Karpas-422 (cell line): ENCODE measurements around the gene RACK1. TPM values are rescaled to one million over a fixed set of nuclear protein-coding genes. Genes with fewer than 3 reads are reported as not detected.
A peak's percentile ranks its signal among the peaks of the same experiment; 100 is the strongest.
"Not testable (repeated sequence)": the region's sequence is repeated elsewhere in the genome, so short reads cannot be mapped to it uniquely, and the experiment has no call there.

Experiments used
- DNase-seq: peaks from one replicate; pipeline ENCODE4 v3.0.0-alpha.2; 2015
- H2AFZ ChIP-seq: fragments of 200-600 bp; sonication (generic); 2 replicates; pipeline ENCODE4 v1.6.1; 2014; ENCODE audit warnings: antibody characterized with exemption, low read length, mixed read lengths
- H3K27ac ChIP-seq: fragments of 200-600 bp; sonication (generic); 2 replicates; pipeline ENCODE4 v1.5.1; 2014; ENCODE audit warnings: mild to moderate bottlenecking, low read length, moderate library complexity
- H3K27me3 ChIP-seq: fragments of 200-600 bp; sonication (generic); 2 replicates; pipeline ENCODE4 v1.6.1; 2014; ENCODE audit warnings: low read length, mixed read lengths
- H3K36me3 ChIP-seq: fragments of 200-600 bp; sonication (generic); 2 replicates; pipeline ENCODE4 v1.6.1; 2014; ENCODE audit warnings: low read length, mixed read lengths; ENCODE audit not compliant: insufficient read depth
- H3K4me1 ChIP-seq: fragments of 200-600 bp; sonication (generic); 2 replicates; pipeline ENCODE4 v1.6.1; 2014; ENCODE audit warnings: mild to moderate bottlenecking, low read length, mixed read lengths
- H3K4me2 ChIP-seq: fragments of 200-600 bp; sonication (generic); 2 replicates; pipeline ENCODE4 v1.6.1; 2014; ENCODE audit warnings: low read length, low read depth, mild to moderate bottlenecking; ENCODE audit not compliant: poor library complexity, severe bottlenecking
- H3K4me3 ChIP-seq: fragments of 200-600 bp; sonication (generic); 2 replicates; pipeline ENCODE4 v1.5.1; 2014; ENCODE audit warnings: mild to moderate bottlenecking, antibody characterized with exemption, low read length, mixed read lengths
- H3K79me2 ChIP-seq: fragments of 200-600 bp; sonication (generic); 2 replicates; pipeline ENCODE4 v1.6.1; 2014; ENCODE audit warnings: mild to moderate bottlenecking, low read length, mixed read lengths
- H3K9ac ChIP-seq: fragments of 200-600 bp; sonication (generic); 2 replicates; pipeline ENCODE4 v1.6.0; 2014; ENCODE audit warnings: low read length
- H3K9me2 ChIP-seq: fragments of 200-600 bp; sonication (generic), shearing (Covaris generic); replicated peaks from 2 replicates; pipeline ENCODE4 v1.6.0; 2014; ENCODE audit warnings: mild to moderate bottlenecking, low read length, moderate library complexity; ENCODE audit not compliant: insufficient read depth
- H3K9me3 ChIP-seq: fragments of 300-700, 200-600 bp; sonication (generic); 2 replicates; pipeline ENCODE4 v1.6.1; 2014; ENCODE audit warnings: low read length, mixed read lengths
- H4K20me1 ChIP-seq: fragments of 200-600 bp; sonication (generic); 2 replicates; pipeline ENCODE4 v1.6.1; 2014; ENCODE audit warnings: mild to moderate bottlenecking, antibody characterized with exemption, low read length, low read depth; ENCODE audit not compliant: insufficient read depth
- total RNA-seq: library from RNA; depleted of rRNA; stranded (reverse); fragments of >200 nt; shearing (Covaris generic); gene quantifications from 2 replicates; pipeline ENCODE4 v1.2.3, GENCODE V29; 2014; ENCODE audit warnings: low replicate concordance

RACK1 gene
- total RNA-seq, 1 experiment from 2014 or later: 7,026 TPM

- not testable (repeated sequence) for H3K36me3 ChIP-seq, H3K9me2 ChIP-seq, H3K4me2 ChIP-seq, H3K4me3 ChIP-seq, H3K27me3 ChIP-seq, DNase-seq, H3K79me2 ChIP-seq, H2AFZ ChIP-seq, H3K9me3 ChIP-seq, H4K20me1 ChIP-seq, H3K27ac ChIP-seq, H3K9ac ChIP-seq
- H3K4me1 ChIP-seq: peaks cover 14% of the 10 kb centered on the region
Observed at GRCh38 chr5:181210148-181210547, 33.6 kb downstream of the RACK1 start.

- H3K9me3 ChIP-seq, H3K4me3 ChIP-seq, DNase-seq, H3K27me3 ChIP-seq, H3K9me2 ChIP-seq, H3K4me2 ChIP-seq, H3K9ac ChIP-seq, H3K36me3 ChIP-seq, H4K20me1 ChIP-seq, H2AFZ ChIP-seq, H3K79me2 ChIP-seq, H3K27ac ChIP-seq: not testable (repeated sequence)
- H3K4me1 ChIP-seq: peaks cover 14% of the 10 kb centered on the region
Observed at GRCh38 chr5:181209006-181209405, 34.7 kb downstream of the RACK1 start.

DNA sequence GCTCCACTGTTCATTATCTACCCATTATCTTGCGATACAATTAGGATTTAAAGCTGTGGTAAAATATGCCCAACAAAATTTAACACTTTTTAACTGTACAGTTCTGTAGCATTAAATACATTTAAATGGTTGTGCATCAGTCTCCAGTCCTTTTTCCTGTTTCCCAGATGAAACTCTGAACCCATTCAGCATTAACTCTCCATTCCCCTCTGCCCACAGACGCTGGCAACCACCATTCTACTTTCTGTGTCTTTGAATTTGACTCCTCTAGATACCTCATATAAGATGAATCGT is 35.8 kb downstream of the RACK1 start:
- H3K27me3 ChIP-seq: no peaks in the 10 kb centered on the region
- H3K4me3 ChIP-seq: peak overlapping the region; percentile 69; the same call in 1 of the 2 replicates
- no peak overlapping the region for H3K9ac ChIP-seq
- no peaks in the 10 kb centered on the region for H3K9me2 ChIP-seq
- no peak overlapping the region for H3K27ac ChIP-seq
- no peaks in the 10 kb centered on the region for H4K20me1 ChIP-seq
- peaks cover 14% of the 10 kb centered on the region for H3K4me1 ChIP-seq
- H3K4me2 ChIP-seq: peak overlapping the region; percentile 94
- H3K36me3 ChIP-seq: no peaks in the 10 kb centered on the region
- H3K9me3 ChIP-seq: no peaks in the 10 kb centered on the region
- H2AFZ ChIP-seq: no peak overlapping the region
- no peak for DNase-seq
- H3K79me2 ChIP-seq: no peaks in the 10 kb centered on the region

DNA sequence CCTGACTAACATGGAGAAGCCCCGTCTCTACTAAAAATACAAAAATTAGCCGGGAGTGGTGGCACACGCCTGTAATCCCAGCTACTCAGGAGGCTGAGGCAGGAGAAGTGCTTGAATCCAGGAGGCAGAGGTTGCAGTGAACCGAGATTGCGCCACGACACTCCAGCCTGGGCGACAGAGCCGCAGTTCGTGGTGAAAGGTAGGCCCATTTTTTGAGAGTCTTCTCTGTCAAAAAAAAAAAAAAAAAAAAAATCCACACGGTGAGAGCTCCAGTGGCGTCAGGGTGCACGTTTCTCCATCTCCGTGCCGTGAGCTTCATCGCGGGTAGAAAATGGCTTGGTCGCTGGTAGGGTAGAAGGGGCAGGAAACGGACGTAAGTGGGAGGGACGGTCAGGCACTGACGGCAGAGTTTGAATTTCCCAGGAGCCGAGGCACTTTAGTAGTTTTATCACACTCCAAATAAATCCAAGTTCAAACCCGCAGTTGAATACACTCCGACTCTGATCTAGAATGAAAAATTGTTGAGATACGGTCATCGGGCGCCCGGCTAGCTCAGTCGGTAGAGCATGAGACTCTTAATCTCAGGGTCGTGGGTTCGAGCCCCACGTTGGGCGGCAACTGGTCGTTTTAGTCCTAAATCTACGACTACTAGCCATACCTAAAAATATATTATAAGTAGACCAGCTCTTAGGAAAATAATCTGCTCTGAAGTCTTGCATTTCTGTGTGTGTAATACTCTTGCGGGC is 36.3 kb downstream of the RACK1 start:
- Histone ChIP-seq H3K9me2 (no peaks in the 10 kb centered on the region), H3K9me3 (no peaks in the 10 kb centered on the region), H3K79me2 (no peaks in the 10 kb centered on the region), H3K27me3 (no peaks in the 10 kb centered on the region), H3K4me3 (peak overlapping the region; percentile 69), H3K36me3 (no peaks in the 10 kb centered on the region), H3K9ac (peak overlapping the region; percentile 77), H2AFZ (peak overlapping the region; percentile 62), H4K20me1 (no peaks in the 10 kb centered on the region), H3K27ac (peak overlapping the region; percentile 49), H3K4me1 (peaks cover 14% of the 10 kb centered on the region), H3K4me2 (peak overlapping the region; percentile 94)
- DNase-seq: peak; percentile 96

DNA sequence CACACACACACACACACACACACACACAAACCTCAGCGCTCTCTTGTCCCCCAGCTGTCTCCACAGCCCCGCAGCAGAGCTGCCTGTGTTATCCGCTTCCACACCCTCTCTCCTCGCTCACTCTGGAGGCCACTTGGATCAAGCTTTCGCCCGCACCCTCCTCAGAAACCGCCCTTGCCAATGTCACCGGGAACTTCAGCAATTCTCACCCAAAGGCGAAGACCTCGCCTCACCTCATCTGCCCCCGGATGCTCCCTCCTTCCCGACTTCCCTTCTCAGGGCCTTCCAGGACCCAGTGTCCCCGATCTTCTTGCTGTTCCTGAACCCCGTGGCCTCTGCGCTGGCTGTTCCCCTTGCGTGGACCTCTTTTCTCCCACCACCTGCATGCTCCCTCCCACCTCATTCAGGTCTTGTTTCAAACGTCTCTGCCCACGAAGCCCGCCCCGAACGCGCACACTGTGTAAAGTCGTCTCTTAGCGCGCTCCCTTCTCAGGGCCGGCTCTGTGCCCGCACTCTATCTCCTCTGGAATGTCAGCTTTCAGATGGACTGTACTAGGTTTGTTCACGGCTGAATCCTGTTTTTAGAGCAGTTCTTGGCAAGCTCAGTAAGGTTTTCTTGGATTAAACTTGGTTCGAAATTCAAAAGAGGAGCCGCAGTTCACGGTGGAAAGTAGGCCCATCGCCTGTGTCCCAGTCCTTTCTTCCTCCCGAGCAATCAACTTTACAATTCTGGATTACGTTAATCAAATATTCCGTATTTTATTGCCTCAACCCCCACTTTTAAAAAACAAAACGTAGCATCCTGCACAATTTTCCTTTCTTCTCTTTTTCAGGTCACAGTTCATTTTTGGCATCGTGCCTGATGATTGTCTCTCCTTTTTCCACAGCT is 37.7 kb downstream of the RACK1 start:
- H3K9me2 ChIP-seq: no peaks in the 10 kb centered on the region
- peak overlapping the region; percentile 69 for H3K9ac ChIP-seq
- no peaks in the 10 kb centered on the region for H3K79me2 ChIP-seq
- H3K27me3 ChIP-seq: no peaks in the 10 kb centered on the region
- H3K4me1 ChIP-seq: peaks cover 16% of the 10 kb centered on the region
- H4K20me1 ChIP-seq: no peaks in the 10 kb centered on the region
- peak overlapping the region; percentile 94 for H3K4me2 ChIP-seq
- DNase-seq: no peak
- H3K4me3 ChIP-seq: peak overlapping the region; percentile 69
- H2AFZ ChIP-seq: peak overlapping the region; percentile 67; the same call in 1 of the 2 replicates
- H3K9me3 ChIP-seq: no peaks in the 10 kb centered on the region
- H3K27ac ChIP-seq: no peak overlapping the region
- H3K36me3 ChIP-seq: no peaks in the 10 kb centered on the region

GRCh38 chr5:181204826-181205760 is 38.6 kb downstream of the RACK1 start, which contains the start of gene TRIM7:
Gene TRIM7 (minus strand): TSS chr5:181205196. CDS start chr5:181205110, 86 bp downstream.
- Histone ChIP-seq H3K27ac (no peak within 1 kb of the TSS), H3K27me3 (no peaks in the 10 kb centered on the region), H3K4me3 (peak within 1 kb of the TSS; percentile 69), H3K36me3 (no peaks in the 10 kb centered on the region), H3K79me2 (no peaks in the 10 kb centered on the region), H3K4me1 (peaks cover 25% of the 10 kb centered on the region), H3K4me2 (peak within 1 kb of the TSS; percentile 94), H2AFZ (no peak within 1 kb of the TSS), H3K9ac (peak within 1 kb of the TSS; percentile 69), H4K20me1 (no peaks in the 10 kb centered on the region), H3K9me2 (no peaks in the 10 kb centered on the region), H3K9me3 (no peaks in the 10 kb centered on the region)
- no peak for DNase-seq

DNA sequence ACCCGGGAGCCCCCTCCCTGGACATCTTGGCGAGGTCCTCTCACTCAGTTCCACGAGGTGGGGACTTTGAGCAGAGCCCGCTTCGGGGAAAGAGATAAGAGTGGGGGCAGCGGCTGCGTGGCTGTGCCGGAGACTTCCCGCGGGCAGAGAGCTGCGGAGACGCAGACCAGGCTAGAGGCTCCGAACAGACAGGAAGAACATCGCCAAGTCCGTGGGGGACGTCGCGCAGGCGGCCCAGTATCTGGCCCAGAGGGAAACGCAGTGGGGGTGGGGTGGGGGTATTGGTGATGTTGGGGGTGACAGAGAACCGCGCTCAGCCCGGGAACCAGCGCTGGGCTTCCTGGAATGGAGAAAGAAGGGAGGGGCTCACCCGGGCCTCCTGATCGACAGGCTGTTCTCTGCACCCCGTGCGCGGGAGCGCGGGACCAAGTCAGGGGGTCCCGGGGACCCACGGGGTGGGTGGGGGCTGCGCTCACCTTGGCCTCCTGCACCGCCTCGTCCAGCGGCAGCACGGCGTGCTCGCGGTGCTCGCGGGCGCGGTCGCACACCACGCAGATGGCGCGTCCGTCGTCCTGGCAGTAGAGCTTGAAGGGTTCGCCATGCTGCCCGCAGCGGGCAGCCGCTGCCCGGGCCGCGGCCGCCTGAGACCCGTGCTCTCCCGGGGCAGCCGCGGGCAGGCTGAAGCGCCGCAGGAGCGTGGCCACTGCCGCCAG is 39.4 kb downstream of the RACK1 start:
- no peak overlapping the region for H3K4me3 ChIP-seq

More for the DNA sequence above, 39.4 kb downstream of the RACK1 start:
- DNase-seq: no peak
- Histone ChIP-seq H3K36me3 (no peaks in the 10 kb centered on the region), H3K27ac (no peak overlapping the region), H3K9ac (no peak overlapping the region), H3K27me3 (no peaks in the 10 kb centered on the region), H4K20me1 (no peaks in the 10 kb centered on the region), H2AFZ (no peak overlapping the region), H3K9me2 (no peaks in the 10 kb centered on the region), H3K4me1 (peaks cover 33% of the 10 kb centered on the region), H3K79me2 (no peaks in the 10 kb centered on the region), H3K4me2 (no peak overlapping the region), H3K9me3 (no peaks in the 10 kb centered on the region)
